Measurements from ENCODE around the gene PSMB10. TPM values are rescaled to one million over a fixed set of nuclear protein-coding genes. Genes with fewer than 3 reads are reported as not detected.

Gene PSMB10
- total and polyA plus RNA-seq, 2 of the 4 experiments (the other 2 are of a cell fraction) = 28.7 to 36.7 TPM

- intact Hi-C loops (cut with micrococcal nuclease) (no loop called here), dilution Hi-C loops (cut with HindIII; ENCODE audit: low sequenced_read_pairs, unreplicated experiment) (no loop called here), in situ Hi-C loops (cut with MboI; ENCODE audit: low sequenced_read_pairs) (loop anchor here (10.0 kb wide), 1 partner anchor 245 kb away; no protein-coding TSS in a partner anchor)
- Histone ChIP-seq H4K5ac (ENCODE audit: low read depth, low read length) (no peak within 1 kb of the TSS), H2BK20ac (ENCODE audit: low read depth, low read length) (no peak within 1 kb of the TSS), H3K9ac (ENCODE audit: low read depth, low read length) (no peak within 1 kb of the TSS), H3K56ac (ENCODE audit: extremely low read depth, insufficient read depth, low read length) (no peak within 1 kb of the TSS), H3K4ac (ENCODE audit: low read depth, low read length) (no peak within 1 kb of the TSS), H3K9me3 (ENCODE audit: control insufficient read depth, insufficient read depth, low read length) (no peaks in the 10 kb centered on the region), H4K20me1 (ENCODE audit: insufficient read depth, low read length) (no peaks in the 10 kb centered on the region; the same call in 1 of the 2 replicates), H2AK9ac (replicated peaks; ENCODE audit: low read depth, low read length, poor library complexity) (no peak within 1 kb of the TSS), H2AFZ (replicated peaks; ENCODE audit: low read length, poor library complexity) (peak within 1 kb of the TSS; percentile 43), H2BK120ac (ENCODE audit: low read depth, low read length) (no peak within 1 kb of the TSS), H2BK5ac (ENCODE audit: low read depth, low read length, poor library complexity, severe bottlenecking) (no peak within 1 kb of the TSS), H4K91ac (ENCODE audit: insufficient read depth, low read depth, low read length) (no peak within 1 kb of the TSS), H3K18ac (ENCODE audit: low read depth, low read length) (no peak within 1 kb of the TSS), H3K36me3 (ENCODE audit: control insufficient read depth, insufficient read depth, low read length) (no peaks in the 10 kb centered on the region), H4K8ac (ENCODE audit: low read depth in 2 of 2, low read length in 2 of 2) (no peak within 1 kb of the TSS), H3K9me1 (ENCODE audit: insufficient read depth, low read length) (no peaks in the 10 kb centered on the region), H2AK5ac (ENCODE audit: low read depth, low read length) (no peak within 1 kb of the TSS), H3K27me3 (ENCODE audit: control insufficient read depth, insufficient read depth, low read length) (peaks cover 29% of the 10 kb centered on the region), H3K23ac (ENCODE audit: low read depth, low read length) (no peak within 1 kb of the TSS), H3K14ac (replicated peaks; ENCODE audit: low read depth, low read length) (no peak within 1 kb of the TSS), H3K27ac (ENCODE audit: insufficient read depth, low read length) (no peak within 1 kb of the TSS), H3K79me1 (ENCODE audit: low read depth in 1 of 2, low read length in 2 of 2) (no peaks in the 10 kb centered on the region), H3K4me1 (ENCODE audit: control insufficient read depth, insufficient read depth, low read length) (peaks cover 1% of the 10 kb centered on the region; the same call in 1 of the 2 replicates), H3K4me3 (ENCODE audit: insufficient read depth, low read depth, low read length) (no peak within 1 kb of the TSS), H2BK15ac (ENCODE audit: low read depth, low read length) (no peak within 1 kb of the TSS), H3K4me2 (ENCODE audit: low read depth, low read length) (no peak within 1 kb of the TSS)
- DNase-seq = no peak
- WGBS, 2 experiments (ENCODE audit: extremely low coverage in 2 of 2, insufficient read length in 1 of 2) = 65% methylated on average over 22 of the region's 62 CpGs; no CpG with 5 or more reads in 1 of the 2 experiments
- no peak for ATAC-seq (ENCODE audit: low read depth)
- peak; percentile 46 for TF ChIP-seq CTCF (conservative IDR thresholded peaks at IDR 0.05; ENCODE audit: low read depth, low read length)
- TF ChIP-seq RAD21 (IDR thresholded peaks at IDR 0.05; ENCODE audit: low read length) = no peak
- no TSS peak for BruUV-seq (replicated peaks)
- ChIA-PET POLR2A (ENCODE audit: unreplicated experiment) (no interaction called here), CTCF (no interaction called here)
These were observed 43.5 kb upstream of the PSMB10 start, which contains the start of gene DPEP3 for GRCh38 chr16:67979955-67980678. TSS of gene DPEP3 (minus strand) at chr16:67980499. CDS start at chr16:67980380, 119 bp downstream.

Measured in IMR-90 (cell line).